Measurements from ENCODE around the gene ODC1.
"Not testable (repeated sequence)": the region's sequence is repeated elsewhere in the genome, so short reads cannot be mapped to it uniquely, and the experiment has no call there.

Gene ODC1

GRCh38 chr2:10493075-10493633 lies 45.0 kb upstream of the ODC1 start:
- TF ChIP-seq CTCF (IDR thresholded peaks at IDR 0.05; ENCODE audit: borderline replicate concordance, insufficient read depth, low read depth, low read length): no peak
- no peak overlapping the region for H3K4me3 ChIP-seq (ENCODE audit: low read depth, low read length)

- no peak for TF ChIP-seq CTCF (IDR thresholded peaks at IDR 0.05; ENCODE audit: borderline replicate concordance, insufficient read depth, low read depth, low read length)
These were observed 42.7 kb upstream of the ODC1 start for GRCh38 chr2:10490806-10491291.

GRCh38 chr2:10489842-10490555 lies 41.9 kb upstream of the ODC1 start:
- TF ChIP-seq CTCF (IDR thresholded peaks at IDR 0.05; ENCODE audit: borderline replicate concordance, insufficient read depth, low read depth, low read length): no peak

More at GRCh38 chr2:10490806-10491291, 42.7 kb upstream of the ODC1 start:
- H3K4me3 ChIP-seq (ENCODE audit: low read depth, low read length): no peak overlapping the region

GRCh38 chr2:10488142-10488541 lies 40.0 kb upstream of the ODC1 start:
- H3K4me3 ChIP-seq (ENCODE audit: low read depth, low read length): not testable (repeated sequence)

More at GRCh38 chr2:10489842-10490555, 41.9 kb upstream of the ODC1 start:
- H3K4me3 ChIP-seq (ENCODE audit: low read depth, low read length): no peak overlapping the region

- not testable (repeated sequence) for H3K4me3 ChIP-seq (ENCODE audit: low read depth, low read length)
These were observed 39.6 kb upstream of the ODC1 start for GRCh38 chr2:10487741-10488104.

- TF ChIP-seq CTCF (IDR thresholded peaks at IDR 0.05; ENCODE audit: borderline replicate concordance, insufficient read depth, low read depth, low read length): no peak
These were observed 39.1 kb upstream of the ODC1 start for GRCh38 chr2:10487081-10487740.

GRCh38 chr2:10486601-10487079 lies 38.5 kb upstream of the ODC1 start:
- TF ChIP-seq CTCF (IDR thresholded peaks at IDR 0.05; ENCODE audit: borderline replicate concordance, insufficient read depth, low read depth, low read length): no peak
- H3K4me3 ChIP-seq (ENCODE audit: low read depth, low read length): no peak overlapping the region

More at GRCh38 chr2:10487081-10487740, 39.1 kb upstream of the ODC1 start:
- H3K4me3 ChIP-seq (ENCODE audit: low read depth, low read length): no peak overlapping the region

- no peak for TF ChIP-seq CTCF (IDR thresholded peaks at IDR 0.05; ENCODE audit: borderline replicate concordance, insufficient read depth, low read depth, low read length)
- H3K4me3 ChIP-seq (ENCODE audit: low read depth, low read length): no peak overlapping the region
These were observed 38.0 kb upstream of the ODC1 start for GRCh38 chr2:10486091-10486490.
